ENCODE results near the gene DMD. TPM values are rescaled to one million over a fixed set of nuclear protein-coding genes. Genes with fewer than 3 reads are reported as not detected.

The DMD gene
- total RNA-seq, 1 donor from 2014 or later, result 143 TPM

GRCh38 chrX:32929040-32929439 is 282.3 kb downstream of the DMD start:
- Histone ChIP-seq H3K36me3 (no peaks in the 10 kb centered on the region), H3K4me3 (no peak overlapping the region), H3K9me3 (replicated peaks) (no peaks in the 10 kb centered on the region), H3K27me3 (ENCODE audit: low read depth) (no peaks in the 10 kb centered on the region), H3K4me1 (no peaks in the 10 kb centered on the region), H3K27ac (replicated peaks) (no peak overlapping the region)
- no peak for DNase-seq
- intact Hi-C loops (cut with micrococcal nuclease), result no loop called here
- TF ChIP-seq CTCF (IDR thresholded peaks at IDR 0.05; ENCODE audit: borderline replicate concordance), result no peak

GRCh38 chrX:32896088-32896487 is 315.3 kb downstream of the DMD start:
- DNase-seq, result no peak
- H3K27me3 ChIP-seq (ENCODE audit: low read depth), result no peaks in the 10 kb centered on the region
- intact Hi-C loops (cut with micrococcal nuclease), result no loop called here
- no peaks in the 10 kb centered on the region for H3K4me1 ChIP-seq
- no peak for TF ChIP-seq CTCF (IDR thresholded peaks at IDR 0.05; ENCODE audit: borderline replicate concordance)
- H3K4me3 ChIP-seq, result no peak overlapping the region
- no peak overlapping the region for H3K27ac ChIP-seq (replicated peaks)
- no peaks in the 10 kb centered on the region for H3K36me3 ChIP-seq
- H3K9me3 ChIP-seq (replicated peaks), result no peaks in the 10 kb centered on the region

GRCh38 chrX:32894679-32895078 is 316.7 kb downstream of the DMD start:
- no peaks in the 10 kb centered on the region for H3K36me3 ChIP-seq
- TF ChIP-seq CTCF (IDR thresholded peaks at IDR 0.05; ENCODE audit: borderline replicate concordance), result no peak
- no peak overlapping the region for H3K27ac ChIP-seq (replicated peaks)
- no peaks in the 10 kb centered on the region for H3K4me1 ChIP-seq
- H3K27me3 ChIP-seq (ENCODE audit: low read depth), result no peaks in the 10 kb centered on the region
- intact Hi-C loops (cut with micrococcal nuclease), result no loop called here
- H3K4me3 ChIP-seq, result no peak overlapping the region
- no peaks in the 10 kb centered on the region for H3K9me3 ChIP-seq (replicated peaks)
- DNase-seq, result no peak

- no peak for DNase-seq
- no peaks in the 10 kb centered on the region for H3K9me3 ChIP-seq (replicated peaks)
- no peaks in the 10 kb centered on the region for H3K36me3 ChIP-seq
- no peaks in the 10 kb centered on the region for H3K27me3 ChIP-seq (ENCODE audit: low read depth)
- no peak overlapping the region for H3K27ac ChIP-seq (replicated peaks)
- H3K4me3 ChIP-seq, result no peak overlapping the region
- TF ChIP-seq CTCF (IDR thresholded peaks at IDR 0.05; ENCODE audit: borderline replicate concordance), result no peak
- intact Hi-C loops (cut with micrococcal nuclease), result no loop called here
- no peaks in the 10 kb centered on the region for H3K4me1 ChIP-seq
Measured at GRCh38 chrX:32893751-32894150, 317.6 kb downstream of the DMD start.

GRCh38 chrX:32877592-32877991 is 333.8 kb downstream of the DMD start:
- no peak overlapping the region for H3K4me3 ChIP-seq
- DNase-seq, result no peak
- no peaks in the 10 kb centered on the region for H3K27me3 ChIP-seq (ENCODE audit: low read depth)
- H3K4me1 ChIP-seq, result peaks cover 3% of the 10 kb centered on the region
- intact Hi-C loops (cut with micrococcal nuclease), result no loop called here
- H3K27ac ChIP-seq (replicated peaks), result no peak overlapping the region
- H3K36me3 ChIP-seq, result no peaks in the 10 kb centered on the region
- H3K9me3 ChIP-seq (replicated peaks), result no peaks in the 10 kb centered on the region
- no peak for TF ChIP-seq CTCF (IDR thresholded peaks at IDR 0.05; ENCODE audit: borderline replicate concordance)

- intact Hi-C loops (cut with micrococcal nuclease), result no loop called here
- TF ChIP-seq CTCF (IDR thresholded peaks at IDR 0.05; ENCODE audit: borderline replicate concordance), result no peak
- no peak for DNase-seq
- Histone ChIP-seq H3K36me3 (no peaks in the 10 kb centered on the region), H3K27ac (replicated peaks) (no peak overlapping the region), H3K9me3 (replicated peaks) (no peaks in the 10 kb centered on the region), H3K4me3 (no peak overlapping the region), H3K27me3 (ENCODE audit: low read depth) (no peaks in the 10 kb centered on the region), H3K4me1 (peaks cover 14% of the 10 kb centered on the region)
Measured at GRCh38 chrX:32874839-32875238, 336.5 kb downstream of the DMD start.
